Common myeloid progenitor, CD34-positive (primary cell): ENCODE results near the gene SH2B3.

ENCODE experiments used
- CTCF ChIA-PET: fragments of 350-600 bp; sonication (Branson Sonifier 250); formaldehyde crosslinking; loops from one replicate; lab custom pipeline; 2021; ENCODE audit warnings: antibody characterized with exemption; lab: Charles Lee
- POLR2A ChIA-PET: fragments of 350-600 bp; sonication (Branson Sonifier 250); formaldehyde crosslinking; loops from one replicate; lab custom pipeline; 2021; ENCODE audit warnings: antibody characterized with exemption; lab: Charles Lee
- DNase-seq, 3 donors: peaks; one replicate each; pipeline versions ENCODE4 v3.0.0 to v3.0.0-alpha.2; 2013
- H3K27ac ChIP-seq, 2 experiments: 1 replicate in 1 of 2; 2 replicates in 1 of 2; pipeline ENCODE4 v1.7.0; 2013; ENCODE audit warnings: inconsistent platforms in 2 of 2, low read length in 2 of 2, mild to moderate bottlenecking in 2 of 2, low read depth in 1 of 2, moderate library complexity in 1 of 2; ENCODE audit not compliant: severe bottlenecking in 2 of 2, insufficient read depth in 1 of 2, poor library complexity in 1 of 2
- H3K27me3 ChIP-seq, 5 experiments: replicated peaks in 2 of 5; 1 replicate in 3 of 5; 2 replicates in 2 of 5; pipeline versions ENCODE4 v1.6.1 to v1.7.0; 2013; ENCODE audit warnings: low read length in 4 of 5, mild to moderate bottlenecking in 2 of 5, moderate library complexity in 2 of 5, inconsistent platforms in 1 of 5; ENCODE audit not compliant: insufficient read depth in 5 of 5, control insufficient read depth in 4 of 5
- H3K36me3 ChIP-seq, 4 experiments: 1 replicate in 2 of 4; 2 replicates in 2 of 4; pipeline versions ENCODE4 v1.6.1 to v1.7.0; 2013; ENCODE audit warnings: low read length in 3 of 4, control low read depth in 1 of 4, mild to moderate bottlenecking in 1 of 4; ENCODE audit not compliant: control insufficient read depth in 4 of 4, insufficient read depth in 4 of 4
- H3K4me1 ChIP-seq, 4 experiments: 1 replicate in 3 of 4; 2 replicates in 1 of 4; pipeline versions ENCODE4 v1.6.1 to v1.7.1; 2013; ENCODE audit warnings: low read length in 3 of 4, mild to moderate bottlenecking in 3 of 4, control low read depth in 1 of 4, inconsistent platforms in 1 of 4, moderate library complexity in 1 of 4; ENCODE audit not compliant: control insufficient read depth in 4 of 4, insufficient read depth in 4 of 4; ENCODE audit errors: control extremely low read depth in 1 of 4
- H3K4me3 ChIP-seq, 7 experiments: 1 replicate in 4 of 7; 2 replicates in 3 of 7; pipeline versions ENCODE4 v1.5.1 to v1.7.0; 2013; ENCODE audit warnings: mild to moderate bottlenecking in 7 of 7, low read length in 6 of 7, moderate library complexity in 6 of 7, inconsistent platforms in 2 of 7, low read depth in 2 of 7, control low read depth in 1 of 7; ENCODE audit not compliant: insufficient read depth in 4 of 7, control insufficient read depth in 1 of 7; ENCODE audit errors: extremely low read depth in 1 of 7
- H3K9me3 ChIP-seq, 5 experiments: 1 replicate in 4 of 5; 2 replicates in 1 of 5; pipeline versions ENCODE4 v1.6.1 to v1.7.1; 2013; ENCODE audit warnings: low read length in 4 of 5, mild to moderate bottlenecking in 2 of 5, inconsistent platforms in 1 of 5, low read depth in 1 of 5, moderate library complexity in 1 of 5; ENCODE audit not compliant: control insufficient read depth in 4 of 5, insufficient read depth in 2 of 5; ENCODE audit errors: control extremely low read depth in 1 of 5
- WGBS: methylation state at CpG from one replicate; pipeline ENCODE4 v1.1.5; 2013; ENCODE audit not compliant: insufficient coverage; 5-methylcytosine and 5-hydroxymethylcytosine counted together

Gene SH2B3

GRCh38 chr12:111361717-111362576 is 43.8 kb upstream of the SH2B3 start:
- CTCF ChIA-PET, result interaction anchor here (1.0 to 2.4 kb wide), 4 partner anchors 13 to 35 kb away, joined by 3 to 6 read pairs (median 4); no protein-coding TSS in a partner anchor
- no peak for DNase-seq
- peaks cover 3 to 38% (median 34%) of the 10 kb centered on the region in 4 experiments for H3K4me1 ChIP-seq
- POLR2A ChIA-PET, result interaction anchor here (1.0 kb wide), 1 partner anchor 8 kb away, joined by 3 read pairs; no protein-coding TSS in a partner anchor
- peak overlapping the region in 1 of 7 experiments; percentile 11 for H3K4me3 ChIP-seq
- WGBS, result 94% methylated on average over 15 of the region's 18 CpGs
- H3K27me3 ChIP-seq, result no peaks in the 10 kb centered on the region
- no peaks in the 10 kb centered on the region for H3K9me3 ChIP-seq
- no peak overlapping the region for H3K27ac ChIP-seq
- H3K36me3 ChIP-seq, result peaks cover 3 to 25% (median 15%) of the 10 kb centered on the region in 4 experiments

GRCh38 chr12:111362687-111363475 is 42.8 kb upstream of the SH2B3 start:
- CTCF ChIA-PET, result interaction anchor here (1.2 to 2.4 kb wide), 3 partner anchors 12 to 34 kb away, joined by 3 to 6 read pairs (median 4); no protein-coding TSS in a partner anchor
- H3K9me3 ChIP-seq, result no peaks in the 10 kb centered on the region
- DNase-seq, result no peak
- peaks cover 3 to 44% (median 41%) of the 10 kb centered on the region in 4 experiments for H3K4me1 ChIP-seq
- 97% methylated on average over 53 of the region's 59 CpGs for WGBS
- POLR2A ChIA-PET, result no interaction called here
- no peak overlapping the region for H3K27ac ChIP-seq
- no peaks in the 10 kb centered on the region for H3K27me3 ChIP-seq
- peaks cover 3 to 25% (median 15%) of the 10 kb centered on the region in 4 experiments for H3K36me3 ChIP-seq
- H3K4me3 ChIP-seq, result no peak overlapping the region

GRCh38 chr12:111363578-111363977 is 42.1 kb upstream of the SH2B3 start:
- Histone ChIP-seq H3K4me3 (no peak overlapping the region), H3K9me3 (no peaks in the 10 kb centered on the region), H3K4me1 (peaks cover 6 to 50% (median 47%) of the 10 kb centered on the region in 4 experiments), H3K27me3 (no peaks in the 10 kb centered on the region), H3K27ac (no peak overlapping the region), H3K36me3 (peaks cover 3 to 25% (median 15%) of the 10 kb centered on the region in 4 experiments)
- WGBS, result 83% methylated on average over 2 of the region's 3 CpGs
- POLR2A ChIA-PET, result no interaction called here
- no peak for DNase-seq
- CTCF ChIA-PET, result no interaction called here

GRCh38 chr12:111366075-111366474 is 39.6 kb upstream of the SH2B3 start:
- DNase-seq, result no peak
- 91% methylated on average over 7 of the region's 10 CpGs for WGBS
- Histone ChIP-seq H3K27me3 (no peaks in the 10 kb centered on the region), H3K27ac (no peak overlapping the region), H3K4me1 (peaks cover 3 to 36% (median 34%) of the 10 kb centered on the region in 4 experiments), H3K4me3 (no peak overlapping the region), H3K9me3 (no peaks in the 10 kb centered on the region), H3K36me3 (peaks cover 3 to 25% (median 15%) of the 10 kb centered on the region in 4 experiments)
- POLR2A ChIA-PET, result no interaction called here
- CTCF ChIA-PET, result interaction anchor here (0.6 to 1.3 kb wide), 2 partner anchors 84 to 104 kb away, joined by 3 to 6 read pairs; no protein-coding TSS in a partner anchor

- Histone ChIP-seq H3K27me3 (no peaks in the 10 kb centered on the region), H3K36me3 (peaks cover 3 to 25% (median 15%) of the 10 kb centered on the region in 4 experiments), H3K4me1 (peaks cover 3 to 31% (median 29%) of the 10 kb centered on the region in 4 experiments), H3K27ac (no peak overlapping the region), H3K4me3 (no peak overlapping the region), H3K9me3 (no peaks in the 10 kb centered on the region)
- POLR2A ChIA-PET, result no interaction called here
- DNase-seq, result no peak
- WGBS, result no CpG with 5 or more reads among the region's 2 CpGs
- CTCF ChIA-PET, result interaction anchor here (0.6 to 2.1 kb wide), 3 partner anchors 31 to 105 kb away, joined by 3 to 7 read pairs (median 6); no protein-coding TSS in a partner anchor
Observed at GRCh38 chr12:111366583-111366982, 39.1 kb upstream of the SH2B3 start.

- POLR2A ChIA-PET, result no interaction called here
- Histone ChIP-seq H3K9me3 (no peaks in the 10 kb centered on the region), H3K27ac (no peak overlapping the region), H3K4me1 (peaks cover 3 to 27% (median 23%) of the 10 kb centered on the region in 4 experiments), H3K4me3 (peak overlapping the region in 6 of 7 experiments; percentile 51 to 79 (median 74)), H3K27me3 (no peaks in the 10 kb centered on the region), H3K36me3 (peaks cover 3 to 18% (median 11%) of the 10 kb centered on the region in 4 experiments)
- CTCF ChIA-PET, result interaction anchor here (0.5 to 3.2 kb wide), 3 partner anchors 9 to 83 kb away, joined by 5 to 11 read pairs (median 7); no protein-coding TSS in a partner anchor
- WGBS, result 66% methylated on average over 5 of the region's 7 CpGs
- no peak for DNase-seq
Observed at GRCh38 chr12:111367661-111368221, 38.0 kb upstream of the SH2B3 start.
